DND-41 (cell line): Measurements from ENCODE around the gene PSG6.
"Not testable (repeated sequence)": the region's sequence is repeated elsewhere in the genome, so short reads cannot be mapped to it uniquely, and the experiment has no call there.

Experiments
- ATAC-seq: fragments of 200-7000 bp; cut with Tn5 transposase; 3 replicates; pipeline ENCODE4 v1.9.1; 2021; ENCODE audit warnings: low read depth; ENCODE audit not compliant: insufficient read depth
- DNase-seq: peaks from one replicate; pipeline ENCODE4 v3.0.0-alpha.2; 2020
- H2AFZ ChIP-seq: 2 replicates; pipeline ENCODE4 v1.6.0; 2012; ENCODE audit warnings: low read depth, low read length
- H3K27ac ChIP-seq: 2 replicates; pipeline ENCODE4 v1.5.1; 2012; ENCODE audit warnings: low read length, inconsistent platforms
- H3K27me3 ChIP-seq: fragments of 200-600 bp; sonication (generic); 2 replicates; pipeline ENCODE4 v1.6.0; 2012; ENCODE audit warnings: low read length, mild to moderate bottlenecking, inconsistent platforms; ENCODE audit not compliant: insufficient read depth, poor library complexity
- H3K36me3 ChIP-seq: 2 replicates; pipeline ENCODE4 v1.5.1; 2012; ENCODE audit warnings: low read length, inconsistent platforms; ENCODE audit not compliant: insufficient read depth
- H3K4me1 ChIP-seq: 2 replicates; pipeline ENCODE4 v1.5.1; 2012; ENCODE audit warnings: mild to moderate bottlenecking, low read length; ENCODE audit not compliant: insufficient read depth
- H3K4me2 ChIP-seq: 2 replicates; pipeline ENCODE4 v1.6.0; 2012; ENCODE audit warnings: mild to moderate bottlenecking, moderate library complexity, low read length, inconsistent platforms; ENCODE audit not compliant: insufficient read depth
- H3K4me3 ChIP-seq, 2 experiments: fragments of 200-600 bp in 1 of 2; shearing (Covaris generic) in 1 of 2; 2 replicates each; pipeline ENCODE4 v1.5.1; 2012 to 2016; ENCODE audit warnings: inconsistent platforms in 2 of 2, low read length in 2 of 2, mild to moderate bottlenecking in 2 of 2, low read depth in 1 of 2, moderate library complexity in 1 of 2
- H3K79me2 ChIP-seq: 2 replicates; pipeline ENCODE4 v1.6.0; 2012; ENCODE audit warnings: low read length, inconsistent platforms; ENCODE audit not compliant: insufficient read depth
- H3K9ac ChIP-seq: 2 replicates; pipeline ENCODE4 v1.6.0; 2012; ENCODE audit warnings: low read depth, mild to moderate bottlenecking, inconsistent platforms, low read length, moderate library complexity
- H3K9me3 ChIP-seq: 2 replicates; pipeline ENCODE4 v1.5.1; 2012; ENCODE audit warnings: low read length, moderate library complexity, mild to moderate bottlenecking, inconsistent platforms; ENCODE audit not compliant: insufficient read depth, severe bottlenecking
- H4K20me1 ChIP-seq: 2 replicates; pipeline ENCODE4 v1.6.0; 2012; ENCODE audit warnings: low read length; ENCODE audit not compliant: insufficient read depth
- CTCF ChIP-seq: IDR thresholded peaks from 2 replicates; pipeline ENCODE4 v1.5.1; 2012; ENCODE audit warnings: borderline replicate concordance, low read length, moderate library complexity, mild to moderate bottlenecking; ENCODE audit not compliant: poor library complexity, severe bottlenecking; ENCODE audit errors: extremely low read depth
- EZH2 ChIP-seq: IDR thresholded peaks from 3 replicates; pipeline ENCODE4 v1.6.1; 2012; ENCODE audit warnings: borderline replicate concordance, low read depth, mild to moderate bottlenecking, moderate library complexity, low read length, inconsistent platforms; ENCODE audit not compliant: severe bottlenecking

Gene PSG6

DNA sequence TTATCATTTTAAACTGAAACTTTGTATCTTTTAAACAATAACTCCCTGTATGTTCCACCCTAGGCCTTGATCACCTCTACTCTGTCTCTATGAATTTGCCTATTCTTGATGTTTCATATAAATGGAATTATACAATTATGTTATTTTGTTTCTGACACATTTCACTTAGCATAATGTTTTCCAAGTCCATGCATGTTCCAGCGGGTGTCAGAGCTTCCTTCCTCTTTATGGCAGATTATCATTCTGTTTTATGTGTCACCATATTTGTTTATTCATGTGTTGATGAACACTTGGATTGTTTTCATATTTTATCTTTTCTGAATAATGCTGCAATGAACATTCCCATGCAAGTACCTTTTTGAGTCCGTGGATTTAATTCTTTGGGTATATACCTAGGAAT is 35.0 kb downstream of the PSG6 start:
- not testable (repeated sequence) for H3K27ac ChIP-seq, H3K36me3 ChIP-seq, H3K27me3 ChIP-seq, H3K4me2 ChIP-seq, H3K4me1 ChIP-seq, H3K9me3 ChIP-seq, DNase-seq, H3K9ac ChIP-seq, H4K20me1 ChIP-seq, H2AFZ ChIP-seq, ATAC-seq, H3K4me3 ChIP-seq, H3K79me2 ChIP-seq

GRCh38 chr19:42882010-42882409 is 35.7 kb downstream of the PSG6 start:
- H3K27ac ChIP-seq, H3K4me2 ChIP-seq, H2AFZ ChIP-seq, H3K4me1 ChIP-seq, H4K20me1 ChIP-seq, DNase-seq, H3K9me3 ChIP-seq, H3K36me3 ChIP-seq, H3K9ac ChIP-seq, H3K4me3 ChIP-seq, ATAC-seq, H3K27me3 ChIP-seq, H3K79me2 ChIP-seq: not testable (repeated sequence)

DNA sequence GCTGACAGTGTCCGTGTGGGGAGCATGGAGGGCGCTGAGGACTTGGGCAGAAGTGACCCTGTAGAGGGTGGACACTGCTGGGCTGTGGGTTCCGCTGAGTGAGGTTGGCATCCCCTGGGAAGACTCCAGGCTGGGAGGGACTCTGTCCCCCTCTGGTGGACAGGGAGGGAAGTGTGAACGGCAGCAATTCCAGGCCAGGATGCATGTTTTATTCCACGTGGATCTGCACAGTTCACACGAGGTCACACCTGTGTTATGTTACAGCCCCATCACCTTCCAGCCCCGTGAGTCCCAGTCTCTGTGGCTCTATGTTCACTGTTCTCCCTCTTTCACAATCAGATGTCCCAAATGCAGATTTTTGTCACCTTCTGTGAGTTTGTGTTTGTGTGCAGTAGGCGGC is 36.4 kb downstream of the PSG6 start:
- peak; percentile 8 for DNase-seq
- not testable (repeated sequence) for H3K79me2 ChIP-seq, H2AFZ ChIP-seq, H3K4me1 ChIP-seq, H3K4me3 ChIP-seq, H3K27me3 ChIP-seq, H3K36me3 ChIP-seq, H3K9me3 ChIP-seq, H4K20me1 ChIP-seq, H3K4me2 ChIP-seq, ATAC-seq, H3K9ac ChIP-seq, H3K27ac ChIP-seq
- peak; percentile 66 for TF ChIP-seq CTCF

- H3K36me3 ChIP-seq, H3K4me2 ChIP-seq, H3K27me3 ChIP-seq, H3K79me2 ChIP-seq, H3K4me3 ChIP-seq, H3K4me1 ChIP-seq, H2AFZ ChIP-seq, H3K9me3 ChIP-seq, H3K9ac ChIP-seq, ATAC-seq, H4K20me1 ChIP-seq, H3K27ac ChIP-seq, DNase-seq: not testable (repeated sequence)
Observed at GRCh38 chr19:42880621-42881020, 37.1 kb downstream of the PSG6 start.

- no peaks in the 10 kb centered on the region for H4K20me1 ChIP-seq
- no peaks in the 10 kb centered on the region for H3K4me1 ChIP-seq
- no peak for DNase-seq
- no peaks in the 10 kb centered on the region for H3K27me3 ChIP-seq
- TF ChIP-seq EZH2 = no peak
- no peak for TF ChIP-seq CTCF
- H3K27ac ChIP-seq = no peak within 1 kb of the TSS
- ATAC-seq = no peak
- H3K9me3 ChIP-seq = no peaks in the 10 kb centered on the region
- H3K9ac ChIP-seq = no peak within 1 kb of the TSS
- no peaks in the 10 kb centered on the region for H3K79me2 ChIP-seq
- H3K4me2 ChIP-seq = no peak within 1 kb of the TSS
- no peaks in the 10 kb centered on the region for H3K36me3 ChIP-seq
- H2AFZ ChIP-seq = no peak within 1 kb of the TSS
- no peak within 1 kb of the TSS for H3K4me3 ChIP-seq
Observed at GRCh38 chr19:42879613-42880012, 38.1 kb downstream of the PSG6 start, which contains the start of gene PSG1. Gene PSG1, minus strand, starts transcription at chr19:42879713. Its CDS starts 132 bp downstream, at chr19:42879581.

- not testable (repeated sequence) for ATAC-seq, H3K27me3 ChIP-seq, H3K4me3 ChIP-seq, H2AFZ ChIP-seq, H3K4me2 ChIP-seq, H3K9me3 ChIP-seq, H3K36me3 ChIP-seq, H3K4me1 ChIP-seq, H3K79me2 ChIP-seq, H3K9ac ChIP-seq, H4K20me1 ChIP-seq, DNase-seq, H3K27ac ChIP-seq
Observed at GRCh38 chr19:42876596-42876995, 41.1 kb downstream of the PSG6 start.

DNA sequence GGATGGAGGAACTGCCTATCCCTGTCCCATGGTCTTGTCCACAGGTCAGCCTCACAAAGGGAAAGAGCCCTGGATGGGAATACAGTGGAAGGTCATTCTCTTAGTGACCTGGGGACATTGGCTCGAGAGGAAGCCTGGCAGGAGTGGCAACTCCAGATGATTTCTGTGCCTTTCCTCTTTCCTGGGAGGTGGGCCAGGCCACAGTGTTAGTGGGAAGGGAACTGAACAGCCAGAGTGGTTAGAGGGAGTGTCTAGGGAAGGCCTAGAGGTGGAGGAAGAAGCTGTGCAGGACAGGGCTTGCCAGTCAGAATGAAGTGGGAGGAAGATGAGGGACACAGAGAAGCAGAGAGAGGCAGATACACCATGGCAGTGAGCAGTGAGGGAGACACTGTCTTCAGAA is 41.8 kb downstream of the PSG6 start:
- not testable (repeated sequence) for H3K4me3 ChIP-seq, H2AFZ ChIP-seq, DNase-seq, H3K36me3 ChIP-seq, H3K79me2 ChIP-seq, H3K9ac ChIP-seq, H3K4me2 ChIP-seq, H3K9me3 ChIP-seq, ATAC-seq, H3K27ac ChIP-seq, H3K27me3 ChIP-seq, H4K20me1 ChIP-seq, H3K4me1 ChIP-seq
